Measurements from ENCODE around the gene N4BP2L1.

N4BP2L1 gene

GRCh38 chr13:32427852-32428580 lies at the start of gene N4BP2L1:
TSS of gene N4BP2L1 (minus strand) at chr13:32428130. CDS start at chr13:32428082, 48 bp downstream.
- peak; percentile 49 for DNase-seq

- no peak for DNase-seq
Measured at GRCh38 chr13:32476892-32477291, 49.0 kb upstream of the N4BP2L1 start.

GRCh38 chr13:32476021-32476731 lies 48.2 kb upstream of the N4BP2L1 start:
- no peak for DNase-seq

GRCh38 chr13:32474999-32475792 lies 47.3 kb upstream of the N4BP2L1 start:
- DNase-seq: no peak

GRCh38 chr13:32473650-32474049 lies 45.7 kb upstream of the N4BP2L1 start:
- DNase-seq: no peak

- DNase-seq: no peak
Measured at GRCh38 chr13:32472194-32472621, 44.3 kb upstream of the N4BP2L1 start.

GRCh38 chr13:32471187-32471922 lies 43.4 kb upstream of the N4BP2L1 start:
- no peak for DNase-seq

GRCh38 chr13:32468502-32469142 lies 40.7 kb upstream of the N4BP2L1 start:
- peak; percentile 6 for DNase-seq

GRCh38 chr13:32456591-32456990 lies 28.7 kb upstream of the N4BP2L1 start:
- DNase-seq: no peak

- DNase-seq: no peak
Measured at GRCh38 chr13:32455594-32455903, 27.6 kb upstream of the N4BP2L1 start.

GRCh38 chr13:32454886-32455593 lies 27.1 kb upstream of the N4BP2L1 start:
- DNase-seq: no peak

GRCh38 chr13:32453981-32454380 lies 26.1 kb upstream of the N4BP2L1 start:
- DNase-seq: no peak

GRCh38 chr13:32448972-32449371 lies 21.0 kb upstream of the N4BP2L1 start:
- DNase-seq: no peak

- DNase-seq: peak; percentile 87
Measured at GRCh38 chr13:32447894-32448623, 20.1 kb upstream of the N4BP2L1 start.

- DNase-seq: no peak
Measured at GRCh38 chr13:32446773-32447465, 19.0 kb upstream of the N4BP2L1 start.

- DNase-seq: no peak
Measured at GRCh38 chr13:32446220-32446619, 18.3 kb upstream of the N4BP2L1 start.

- DNase-seq: no peak
Measured at GRCh38 chr13:32445461-32445860, 17.5 kb upstream of the N4BP2L1 start.

- DNase-seq: peak; percentile 4
Measured at GRCh38 chr13:32443111-32443510, 15.2 kb upstream of the N4BP2L1 start.

- no peak for DNase-seq
Measured at GRCh38 chr13:32438871-32439270, 10.9 kb upstream of the N4BP2L1 start.

- no peak for DNase-seq
Measured at GRCh38 chr13:32432856-32433255, 4.9 kb upstream of the N4BP2L1 start.
